ENCODE data around the gene PLCH1.

DNA sequence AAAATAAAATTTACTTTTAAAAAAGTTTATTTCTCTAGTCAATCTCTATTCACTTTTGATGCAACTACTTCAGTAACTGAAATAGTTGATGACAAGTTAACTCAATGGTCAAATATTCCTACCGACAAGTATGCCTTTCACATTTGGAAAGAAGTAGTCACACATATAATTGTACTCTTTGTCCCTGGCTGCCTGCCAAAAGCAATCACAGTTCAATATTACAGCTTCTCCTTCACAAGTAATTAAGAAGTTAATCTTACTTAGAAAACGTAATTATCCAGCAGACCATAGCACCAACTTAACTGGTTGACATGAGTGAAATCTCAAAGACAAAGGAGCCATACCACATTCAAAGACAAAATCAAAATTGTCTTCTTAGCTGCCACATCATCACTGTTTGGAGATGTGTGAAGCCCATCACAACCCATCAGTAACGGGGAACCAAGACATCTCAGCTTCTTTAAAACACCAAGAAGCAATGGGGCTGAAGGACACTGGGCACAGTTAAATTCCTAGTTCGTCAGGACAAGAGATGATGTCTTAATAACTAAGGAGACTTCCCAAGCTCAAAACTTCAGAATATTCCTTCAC is 86.1 kb downstream of the PLCH1 start:
- TF ChIP-seq JUND (IDR thresholded peaks at IDR 0.05) (no peak), RAD21 (IDR thresholded peaks at IDR 0.05) (no peak), FOXA1 (IDR thresholded peaks at IDR 0.05) (no peak), ZBTB33 (IDR thresholded peaks at IDR 0.05) (no peak), TAF1 (conservative IDR thresholded peaks at IDR 0.05) (no peak)
- TF ChIP-seq, protein P1, sequence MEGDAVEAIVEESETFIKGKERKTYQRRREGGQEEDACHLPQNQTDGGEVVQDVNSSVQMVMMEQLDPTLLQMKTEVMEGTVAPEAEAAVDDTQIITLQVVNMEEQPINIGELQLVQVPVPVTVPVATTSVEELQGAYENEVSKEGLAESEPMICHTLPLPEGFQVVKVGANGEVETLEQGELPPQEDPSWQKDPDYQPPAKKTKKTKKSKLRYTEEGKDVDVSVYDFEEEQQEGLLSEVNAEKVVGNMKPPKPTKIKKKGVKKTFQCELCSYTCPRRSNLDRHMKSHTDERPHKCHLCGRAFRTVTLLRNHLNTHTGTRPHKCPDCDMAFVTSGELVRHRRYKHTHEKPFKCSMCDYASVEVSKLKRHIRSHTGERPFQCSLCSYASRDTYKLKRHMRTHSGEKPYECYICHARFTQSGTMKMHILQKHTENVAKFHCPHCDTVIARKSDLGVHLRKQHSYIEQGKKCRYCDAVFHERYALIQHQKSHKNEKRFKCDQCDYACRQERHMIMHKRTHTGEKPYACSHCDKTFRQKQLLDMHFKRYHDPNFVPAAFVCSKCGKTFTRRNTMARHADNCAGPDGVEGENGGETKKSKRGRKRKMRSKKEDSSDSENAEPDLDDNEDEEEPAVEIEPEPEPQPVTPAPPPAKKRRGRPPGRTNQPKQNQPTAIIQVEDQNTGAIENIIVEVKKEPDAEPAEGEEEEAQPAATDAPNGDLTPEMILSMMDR (IDR thresholded peaks at IDR 0.05; ENCODE audit: low read depth, low read length, missing input control) = no peak
- TF ChIP-seq, protein P2, sequence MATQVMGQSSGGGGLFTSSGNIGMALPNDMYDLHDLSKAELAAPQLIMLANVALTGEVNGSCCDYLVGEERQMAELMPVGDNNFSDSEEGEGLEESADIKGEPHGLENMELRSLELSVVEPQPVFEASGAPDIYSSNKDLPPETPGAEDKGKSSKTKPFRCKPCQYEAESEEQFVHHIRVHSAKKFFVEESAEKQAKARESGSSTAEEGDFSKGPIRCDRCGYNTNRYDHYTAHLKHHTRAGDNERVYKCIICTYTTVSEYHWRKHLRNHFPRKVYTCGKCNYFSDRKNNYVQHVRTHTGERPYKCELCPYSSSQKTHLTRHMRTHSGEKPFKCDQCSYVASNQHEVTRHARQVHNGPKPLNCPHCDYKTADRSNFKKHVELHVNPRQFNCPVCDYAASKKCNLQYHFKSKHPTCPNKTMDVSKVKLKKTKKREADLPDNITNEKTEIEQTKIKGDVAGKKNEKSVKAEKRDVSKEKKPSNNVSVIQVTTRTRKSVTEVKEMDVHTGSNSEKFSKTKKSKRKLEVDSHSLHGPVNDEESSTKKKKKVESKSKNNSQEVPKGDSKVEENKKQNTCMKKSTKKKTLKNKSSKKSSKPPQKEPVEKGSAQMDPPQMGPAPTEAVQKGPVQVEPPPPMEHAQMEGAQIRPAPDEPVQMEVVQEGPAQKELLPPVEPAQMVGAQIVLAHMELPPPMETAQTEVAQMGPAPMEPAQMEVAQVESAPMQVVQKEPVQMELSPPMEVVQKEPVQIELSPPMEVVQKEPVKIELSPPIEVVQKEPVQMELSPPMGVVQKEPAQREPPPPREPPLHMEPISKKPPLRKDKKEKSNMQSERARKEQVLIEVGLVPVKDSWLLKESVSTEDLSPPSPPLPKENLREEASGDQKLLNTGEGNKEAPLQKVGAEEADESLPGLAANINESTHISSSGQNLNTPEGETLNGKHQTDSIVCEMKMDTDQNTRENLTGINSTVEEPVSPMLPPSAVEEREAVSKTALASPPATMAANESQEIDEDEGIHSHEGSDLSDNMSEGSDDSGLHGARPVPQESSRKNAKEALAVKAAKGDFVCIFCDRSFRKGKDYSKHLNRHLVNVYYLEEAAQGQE (IDR thresholded peaks at IDR 0.05) = no peak
